B cell (primary cell): ENCODE data around the gene CDK19. TPM values are rescaled to one million over a fixed set of nuclear protein-coding genes. Genes with fewer than 3 reads are reported as not detected.

Source experiments
- polyA plus RNA-seq: library from polyadenylated mRNA; depleted of rRNA; stranded (reverse); fragments of >200 nt; gene quantifications from 2 replicates; pipeline ENCODE4 v1.2.3, GENCODE V29; 2012
- small RNA-seq: library from RNA; depleted of rRNA; stranded (forward); fragments of <200 nt; gene quantifications from one replicate; pipeline ENCODE3, GENCODE V24; 2012; ENCODE audit warnings: low replicate concordance, low read depth; ENCODE audit not compliant: insufficient read length
- total RNA-seq, 2 donors: library from RNA; stranded (reverse); fragments of 120-200 nt in 1 of 2; gene quantifications; 1 replicate in 1 of 2; 2 replicates in 1 of 2; pipeline versions ENCODE4 v1.2.3 to v1.2.4, GENCODE V29; 2013 to 2022

Gene CDK19
- total and polyA plus RNA-seq, 2 donors (not counting 1 experiment from before 2014, with no cell fraction given): 8.7 to 44.8 TPM

Small RNA genes lying within 50 kb of the gene (small RNA-seq; reads per million reads assigned to genes)
- gene RNU6-1115P (not detected), gene RNU6-957P (not detected), gene SNORA40C (not detected)

Other genes with a start within 250 kb of the CDK19 start
- 49.3 and 49.8 TPM in 2 replicates for gene AMD1, start 59.3 kb upstream of the CDK19 start, total RNA-seq
- 56.8 and 88.9 TPM in 2 replicates for gene AMD1, start 59.3 kb upstream of the CDK19 start, polyA plus RNA-seq
- 34.7 and 36.4 TPM in 2 replicates for gene GTF3C6, start 143.2 kb upstream of the CDK19 start, total RNA-seq
- gene GTF3C6, start 143.2 kb upstream of the CDK19 start, polyA plus RNA-seq: 5.1 and 14.4 TPM in 2 replicates
- gene RPF2, start 166.6 kb upstream of the CDK19 start, total RNA-seq: 12.1 and 12.3 TPM in 2 replicates
- gene RPF2, start 166.6 kb upstream of the CDK19 start, polyA plus RNA-seq: 4.3 and 4.5 TPM in 2 replicates